ENCODE data around the gene FAF2. TPM values are rescaled to one million over a fixed set of nuclear protein-coding genes. Genes with fewer than 3 reads are reported as not detected.

The FAF2 gene
- polyA plus RNA-seq, 6 donors from 2014 or later: 11.0 to 16.3 (median 13.3) TPM

- Mint-ChIP-seq H3K27ac (no peak overlapping the region), H3K9me3 (no peaks in the 10 kb centered on the region), H3K4me3 (peak overlapping the region in 1 of 8 donors; percentile 62), H3K4me1 (peaks cover 26 to 51% (median 41%) of the 10 kb centered on the region in 3 donors), H3K27me3 (no peaks in the 10 kb centered on the region), H3K36me3 (peaks cover 0 to 7% of the 10 kb centered on the region in 2 donors)
- DNase-seq (no peak), ATAC-seq (ENCODE audit: low read depth in 2 of 2) (no peak)
Observed at GRCh38 chr5:176412517-176413254, 35.5 kb upstream of the FAF2 start.

- Mint-ChIP-seq H3K36me3 (peaks cover 0 to 7% of the 10 kb centered on the region in 2 donors), H3K27ac (no peak overlapping the region), H3K4me1 (peaks cover 26 to 51% (median 41%) of the 10 kb centered on the region in 3 donors), H3K4me3 (no peak overlapping the region), H3K27me3 (no peaks in the 10 kb centered on the region), H3K9me3 (no peaks in the 10 kb centered on the region)
- ATAC-seq (ENCODE audit: low read depth in 2 of 2) (no peak), DNase-seq (no peak)
Observed at GRCh38 chr5:176413255-176413565, 35.0 kb upstream of the FAF2 start.

GRCh38 chr5:176413709-176414191 lies 34.4 kb upstream of the FAF2 start:
- no peak for ATAC-seq (ENCODE audit: low read depth in 2 of 2)

GRCh38 chr5:176414704-176415103 lies 33.5 kb upstream of the FAF2 start:
- peaks cover 0 to 5% of the 10 kb centered on the region in 2 donors for H3K36me3 Mint-ChIP-seq
- no peaks in the 10 kb centered on the region for H3K27me3 Mint-ChIP-seq
- DNase-seq (no peak), ATAC-seq (ENCODE audit: low read depth in 2 of 2) (no peak)
- H3K4me3 Mint-ChIP-seq: peak overlapping the region in 7 of 8 donors; percentile 47 to 89 (median 82)
- H3K9me3 Mint-ChIP-seq: no peaks in the 10 kb centered on the region
- peaks cover 26 to 51% (median 41%) of the 10 kb centered on the region in 3 donors for H3K4me1 Mint-ChIP-seq
- H3K27ac Mint-ChIP-seq: peak overlapping the region in 3 of 6 donors; percentile 7 to 88 (median 67)

More at GRCh38 chr5:176413709-176414191, 34.4 kb upstream of the FAF2 start:
- no peak for DNase-seq
- Mint-ChIP-seq H3K4me3 (peak overlapping the region in 3 of 8 donors; percentile 3 to 84 (median 25)), H3K9me3 (no peaks in the 10 kb centered on the region), H3K36me3 (peaks cover 0 to 7% of the 10 kb centered on the region in 2 donors), H3K4me1 (peaks cover 26 to 51% (median 41%) of the 10 kb centered on the region in 3 donors), H3K27ac (peak overlapping the region in 2 of 6 donors; percentile 60 to 74), H3K27me3 (no peaks in the 10 kb centered on the region)

DNA sequence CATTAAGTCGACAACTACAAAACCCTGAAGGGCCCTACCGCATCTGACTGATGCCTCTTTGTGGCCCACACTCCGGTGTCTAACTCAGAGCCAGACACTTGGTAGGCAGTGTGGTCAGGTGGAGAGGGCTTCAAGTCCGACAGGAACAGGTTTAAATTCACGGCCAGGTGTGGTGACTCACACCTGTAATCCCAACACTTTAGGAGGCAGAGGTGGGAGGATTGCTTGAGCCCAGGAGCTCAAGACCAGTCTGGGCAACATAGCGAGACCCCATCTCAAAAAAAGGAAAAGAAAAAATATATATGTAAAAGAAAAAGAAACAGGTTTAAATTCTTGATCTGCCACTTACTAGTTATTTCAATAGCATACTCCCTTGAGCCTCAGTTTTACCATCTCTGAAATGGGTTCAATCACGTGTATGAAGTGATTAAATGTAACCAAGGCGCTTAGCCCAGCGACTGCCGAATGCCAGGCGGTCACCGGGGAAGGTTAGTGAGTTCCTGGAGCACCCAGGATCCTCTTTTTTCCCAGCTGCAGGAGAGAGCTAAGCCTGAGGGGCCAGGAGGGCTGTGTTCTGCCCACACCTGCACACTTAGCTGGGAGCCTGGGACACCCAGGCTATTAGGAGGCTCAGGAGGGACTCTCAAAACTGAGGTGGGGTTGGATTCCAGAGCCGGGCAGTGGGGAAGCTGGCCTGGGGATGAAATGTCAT lies 32.8 kb upstream of the FAF2 start:
- peak overlapping the region; percentile 79 to 90 (median 84) for H3K4me3 Mint-ChIP-seq

DNA sequence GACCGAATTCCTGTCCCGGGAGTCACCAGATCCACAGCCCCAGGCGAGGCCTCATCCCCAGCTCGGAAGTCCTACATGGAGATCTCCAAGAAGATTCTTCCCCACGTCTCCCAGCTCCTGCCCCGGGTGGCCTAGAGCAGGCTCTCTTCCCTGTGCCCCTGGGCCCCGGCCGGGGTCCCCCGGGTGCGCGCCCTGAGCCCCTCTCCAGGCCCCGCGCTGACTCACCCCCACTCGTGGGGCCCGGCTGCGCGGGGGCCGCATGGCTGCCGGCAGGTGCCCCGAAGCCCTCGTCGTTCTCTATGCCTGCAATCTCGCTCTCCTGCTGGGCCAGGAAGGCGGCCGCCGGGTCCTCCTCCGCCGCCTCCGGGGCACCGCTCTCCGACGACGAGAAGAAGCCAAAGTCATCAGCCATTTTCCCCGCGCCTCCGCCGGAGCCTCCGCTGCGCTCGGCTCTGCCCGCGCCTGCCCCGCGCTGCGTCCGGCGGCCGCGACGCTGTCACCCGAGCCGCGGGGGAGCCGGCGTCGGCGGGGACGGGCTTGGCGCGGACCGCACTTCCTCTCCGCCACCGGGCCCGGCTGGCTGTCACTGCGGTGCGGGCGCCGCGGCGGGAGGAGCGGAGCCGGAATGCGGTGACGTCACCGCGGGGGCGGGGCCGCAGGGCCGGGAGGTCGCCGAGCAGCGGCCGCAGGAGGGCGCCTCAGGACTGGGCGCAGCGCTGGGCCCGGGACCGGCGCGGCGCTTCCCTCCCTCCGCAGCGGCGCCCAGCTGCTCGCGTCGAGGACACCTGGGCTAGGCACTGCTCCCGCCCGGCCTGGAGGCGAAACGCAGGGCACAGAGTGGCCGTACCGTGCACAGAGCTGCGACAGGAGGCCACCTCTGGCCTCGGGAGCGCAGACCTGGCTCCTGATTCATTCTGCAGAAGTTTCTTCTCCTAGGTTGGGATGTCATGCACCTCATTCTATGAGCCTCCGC lies 31.9 kb upstream of the FAF2 start, which contains the start of gene CLTB:
Gene CLTB (minus strand): TSS at position 588 of the 973 bp plus-strand sequence. CDS start 176 bp downstream, at position 412.
- Mint-ChIP-seq H3K27ac (peak within 1 kb of the TSS; percentile 27 to 90 (median 76)), H3K27me3 (peaks cover 0 to 5% (median 3%) of the 10 kb centered on the region in 3 donors), H3K4me1 (peaks cover 20 to 44% (median 41%) of the 10 kb centered on the region in 3 donors), H3K4me3 (peak within 1 kb of the TSS; percentile 79 to 90 (median 84)), H3K9me3 (peaks cover 0 to 8% (median 0%) of the 10 kb centered on the region in 7 donors), H3K36me3 (no peaks in the 10 kb centered on the region)
- ATAC-seq (ENCODE audit: low read depth in 2 of 2): peak; percentile 93 to 95
- DNase-seq: peak; percentile 80

More for the DNA sequence above, 32.8 kb upstream of the FAF2 start:
- ATAC-seq (ENCODE audit: low read depth in 2 of 2) (no peak), DNase-seq (no peak)
- Mint-ChIP-seq H3K27ac (peak overlapping the region in 5 of 6 donors; percentile 44 to 88 (median 73)), H3K9me3 (no peaks in the 10 kb centered on the region), H3K36me3 (no peaks in the 10 kb centered on the region), H3K27me3 (peaks cover 0 to 2% (median 0%) of the 10 kb centered on the region in 3 donors), H3K4me1 (peaks cover 26 to 51% (median 41%) of the 10 kb centered on the region in 3 donors)

DNA sequence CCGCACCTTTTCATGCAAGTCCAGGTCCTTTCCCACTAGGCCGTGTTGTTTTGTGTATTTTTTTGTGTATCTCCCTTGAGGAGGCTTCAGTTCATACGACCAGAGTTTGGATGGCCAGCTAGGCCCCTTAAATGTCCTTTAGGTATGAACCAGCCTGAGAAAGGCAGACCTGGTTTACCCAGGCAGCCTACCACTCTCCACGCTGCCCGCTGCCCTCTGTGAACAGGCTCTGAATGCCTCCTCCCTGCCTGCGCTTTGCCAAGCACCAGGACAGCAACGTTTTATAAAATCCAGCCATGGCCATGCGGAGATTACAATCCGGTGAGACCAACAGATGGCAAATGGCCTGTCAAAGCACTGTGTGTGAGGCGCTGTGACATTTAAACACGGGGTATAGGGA lies 31.2 kb upstream of the FAF2 start:
- Mint-ChIP-seq H3K9me3 (peaks cover 0 to 10% (median 0%) of the 10 kb centered on the region in 7 donors), H3K27me3 (peaks cover under 1 to 7% (median 5%) of the 10 kb centered on the region in 3 donors), H3K4me1 (peaks cover 15 to 41% (median 37%) of the 10 kb centered on the region in 3 donors), H3K27ac (peak overlapping the region in 3 of 6 donors; percentile 27 to 90 (median 85)), H3K36me3 (no peaks in the 10 kb centered on the region), H3K4me3 (peak overlapping the region; percentile 71 to 88 (median 82))
- no peak for DNase-seq
- no peak for ATAC-seq (ENCODE audit: low read depth in 2 of 2)

GRCh38 chr5:176418251-176418650 lies 29.9 kb upstream of the FAF2 start:
- no peaks in the 10 kb centered on the region for H3K36me3 Mint-ChIP-seq

GRCh38 chr5:176420086-176420485 lies 28.1 kb upstream of the FAF2 start:
- peaks cover 6 to 17% (median 12%) of the 10 kb centered on the region in 3 donors for H3K4me1 Mint-ChIP-seq
- H3K9me3 Mint-ChIP-seq: peaks cover 0 to 10% (median 0%) of the 10 kb centered on the region in 7 donors
- H3K36me3 Mint-ChIP-seq: no peaks in the 10 kb centered on the region
- ATAC-seq (ENCODE audit: low read depth in 2 of 2) (no peak), DNase-seq (no peak)
- peaks cover 10 to 19% (median 16%) of the 10 kb centered on the region in 3 donors for H3K27me3 Mint-ChIP-seq
- no peak overlapping the region for H3K27ac Mint-ChIP-seq
- H3K4me3 Mint-ChIP-seq: peak overlapping the region in 1 of 8 donors; percentile 64

More at GRCh38 chr5:176418251-176418650, 29.9 kb upstream of the FAF2 start:
- ATAC-seq (ENCODE audit: low read depth in 2 of 2) (no peak), DNase-seq (no peak)
- Mint-ChIP-seq H3K27ac (peak overlapping the region in 1 of 6 donors; percentile 73), H3K4me3 (peak overlapping the region in 1 of 8 donors; percentile 7), H3K4me1 (peaks cover 10 to 34% (median 27%) of the 10 kb centered on the region in 3 donors), H3K27me3 (peaks cover 7 to 17% (median 13%) of the 10 kb centered on the region in 3 donors), H3K9me3 (peaks cover 0 to 10% (median 0%) of the 10 kb centered on the region in 7 donors)

DNA sequence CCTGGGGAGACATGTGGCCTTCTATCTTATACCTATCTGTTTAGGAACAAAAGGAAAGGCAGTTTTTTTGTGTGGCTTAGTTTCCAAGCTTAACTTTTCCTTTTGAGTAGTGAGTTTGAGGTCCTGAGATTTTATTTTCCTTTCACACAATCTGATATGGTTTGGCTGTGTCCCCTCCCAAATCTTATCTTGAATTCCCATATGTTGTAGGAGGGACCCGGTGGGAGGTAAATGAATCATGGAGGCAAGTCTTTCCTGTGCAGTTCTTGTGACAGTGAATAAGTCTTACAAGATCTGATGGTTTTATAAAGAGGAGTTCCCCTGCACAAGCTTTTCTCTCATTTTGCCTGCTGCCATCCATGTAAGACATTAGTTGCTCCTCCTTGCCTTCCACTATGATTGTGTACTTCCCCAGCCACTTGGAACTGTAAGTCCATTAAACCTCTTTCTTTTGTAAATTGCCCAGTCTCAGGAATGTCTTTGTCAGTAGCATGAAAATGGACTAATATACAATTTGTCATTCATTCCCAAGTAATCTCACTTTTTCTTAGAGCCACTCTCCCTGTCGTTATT lies 27.1 kb upstream of the FAF2 start:
- Mint-ChIP-seq H3K4me3 (peak overlapping the region in 1 of 8 donors; percentile 64), H3K36me3 (no peaks in the 10 kb centered on the region), H3K27me3 (peaks cover 10 to 19% (median 16%) of the 10 kb centered on the region in 3 donors), H3K4me1 (peaks cover 5 to 10% (median 6%) of the 10 kb centered on the region in 3 donors), H3K27ac (peak overlapping the region in 1 of 6 donors; percentile 65), H3K9me3 (peaks cover 0 to 10% (median 0%) of the 10 kb centered on the region in 7 donors)
- DNase-seq (no peak), ATAC-seq (ENCODE audit: low read depth in 2 of 2) (no peak)

DNA sequence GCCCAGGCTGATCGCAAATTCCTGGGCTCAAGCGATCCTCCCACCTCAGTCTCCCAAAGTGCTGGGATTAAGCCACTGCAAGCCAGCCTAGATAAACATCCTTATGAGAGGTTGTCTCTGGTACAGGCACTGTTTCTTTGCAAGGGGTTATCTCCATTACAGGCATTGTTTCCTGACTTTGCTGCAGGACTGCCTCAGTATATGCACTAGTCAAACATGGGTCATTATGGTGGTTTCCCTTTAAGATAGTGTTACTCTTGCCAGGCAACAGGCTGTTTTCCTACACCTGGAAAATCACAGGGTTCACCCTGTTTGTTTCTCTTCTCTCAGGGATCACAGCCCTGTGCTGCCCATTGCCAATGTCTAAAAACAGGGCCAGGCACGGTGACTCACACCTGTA lies 24.0 kb upstream of the FAF2 start:
- no peak for DNase-seq
- no peaks in the 10 kb centered on the region for H3K4me1 Mint-ChIP-seq
- no peak for ATAC-seq (ENCODE audit: low read depth in 2 of 2)
- no peaks in the 10 kb centered on the region for H3K36me3 Mint-ChIP-seq
- no peak overlapping the region for H3K4me3 Mint-ChIP-seq
- no peak overlapping the region for H3K27ac Mint-ChIP-seq
- peaks cover 0 to 10% (median 0%) of the 10 kb centered on the region in 7 donors for H3K9me3 Mint-ChIP-seq
- peaks cover 10 to 19% (median 16%) of the 10 kb centered on the region in 3 donors for H3K27me3 Mint-ChIP-seq

DNA sequence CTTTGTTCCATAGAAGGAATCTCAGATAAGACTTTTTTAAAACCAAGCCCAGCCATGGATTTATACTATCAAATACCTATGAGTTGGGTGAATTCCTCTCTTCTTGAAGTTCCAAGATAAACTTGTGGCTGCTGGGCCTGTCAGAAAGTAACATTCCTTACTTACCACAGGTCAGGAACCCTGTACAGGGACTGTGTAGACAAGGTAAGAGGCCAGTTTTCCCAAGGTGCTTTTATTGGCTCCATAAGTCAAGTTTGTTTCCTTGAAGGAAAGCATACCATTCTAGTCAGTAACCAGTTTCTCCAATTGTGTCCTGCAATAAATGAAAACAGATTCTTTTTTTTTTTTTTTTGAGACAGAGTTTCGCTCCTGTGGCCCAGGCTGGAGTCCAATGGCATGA lies 23.0 kb upstream of the FAF2 start:
- DNase-seq (no peak), ATAC-seq (ENCODE audit: low read depth in 2 of 2) (no peak)
- Mint-ChIP-seq H3K36me3 (no peaks in the 10 kb centered on the region), H3K27ac (no peak overlapping the region), H3K4me3 (no peak overlapping the region), H3K27me3 (peaks cover 10 to 19% (median 16%) of the 10 kb centered on the region in 3 donors), H3K9me3 (peaks cover 0 to 10% (median 0%) of the 10 kb centered on the region in 7 donors), H3K4me1 (no peaks in the 10 kb centered on the region)
